B cell (primary cell): ENCODE results near the gene FAM177B. TPM values are rescaled to one million over a fixed set of nuclear protein-coding genes. Genes with fewer than 3 reads are reported as not detected.
A peak's percentile ranks its signal among the peaks of the same experiment; 100 is the strongest.

Experiments
- ATAC-seq: fragments of 200-7000 bp; cut with Tn5 transposase; one replicate; pipeline ENCODE4 v1.10.0; 2021; ENCODE audit warnings: low read depth, mild to moderate bottlenecking, moderate number of reproducible peaks, moderate library complexity
- CTCF ChIA-PET: fragments of 350-600 bp; sonication (Branson Sonifier 250); formaldehyde crosslinking; loops from one replicate; lab custom pipeline; 2021; ENCODE audit warnings: antibody characterized with exemption, inconsistent platforms; lab: Charles Lee
- POLR2A ChIA-PET: fragments of 350-600 bp; sonication (Branson Sonifier 250); formaldehyde crosslinking; loops from one replicate; lab custom pipeline; 2021; ENCODE audit warnings: antibody characterized with exemption; lab: Charles Lee
- DNase-seq: peaks from one replicate; pipeline ENCODE4 v3.0.0; 2013
- H2AFZ ChIP-seq: 2 replicates; pipeline ENCODE4 v1.6.1; 2012; ENCODE audit warnings: mild to moderate bottlenecking, low read depth, low read length; ENCODE audit not compliant: insufficient read depth, poor library complexity, severe bottlenecking
- H3K27ac ChIP-seq, 2 donors: 1 replicate in 1 of 2; 2 replicates in 1 of 2; pipeline ENCODE4 v1.5.1; 2012 to 2013; ENCODE audit warnings: low read length in 2 of 2, mild to moderate bottlenecking in 2 of 2, moderate library complexity in 1 of 2
- H3K27me3 ChIP-seq, 4 experiments: fragments of 200-600 bp in 1 of 4; sonication (generic) in 1 of 4; replicated peaks in 1 of 4; 1 replicate in 2 of 4; 2 replicates in 2 of 4; pipeline versions ENCODE4 v1.6.1 to v1.7.0; 2013 to 2016; ENCODE audit warnings: low read length in 3 of 4, mild to moderate bottlenecking in 2 of 4, mixed read lengths in 1 of 4, moderate library complexity in 1 of 4; ENCODE audit not compliant: insufficient read depth in 4 of 4, control insufficient read depth in 3 of 4; ENCODE audit errors: control extremely low read depth in 1 of 4
- H3K36me3 ChIP-seq, 2 experiments: replicated peaks in 1 of 2; 1 replicate in 1 of 2; 2 replicates in 1 of 2; pipeline versions ENCODE4 v1.6.1 to v1.7.1; 2013; ENCODE audit warnings: low read length in 1 of 2; ENCODE audit not compliant: insufficient read depth in 2 of 2, control insufficient read depth in 1 of 2; ENCODE audit errors: control extremely low read depth in 1 of 2, extremely low read depth in 1 of 2
- H3K4me1 ChIP-seq, 2 donors: fragments of 200-600 bp in 1 of 2; sonication (generic) in 1 of 2; 1 replicate in 1 of 2; 2 replicates in 1 of 2; pipeline versions ENCODE4 v1.5.1 to v1.6.1; 2013 to 2017; ENCODE audit warnings: low read length in 2 of 2; ENCODE audit not compliant: control insufficient read depth in 2 of 2, insufficient read depth in 2 of 2
- H3K4me2 ChIP-seq: replicated peaks from 2 replicates; pipeline ENCODE3; 2012; ENCODE audit warnings: mild to moderate bottlenecking, low read depth, low read length; ENCODE audit not compliant: poor library complexity, severe bottlenecking
- H3K4me3 ChIP-seq, 5 experiments: fragments of 200-600 bp in 1 of 5; sonication (generic) in 1 of 5; 1 replicate in 3 of 5; 2 replicates in 2 of 5; pipeline versions ENCODE4 v1.5.1 to v1.7.0; 2011 to 2016; ENCODE audit warnings: low read length in 4 of 5, mild to moderate bottlenecking in 4 of 5, low read depth in 2 of 5, control low read depth in 1 of 5, moderate library complexity in 1 of 5; ENCODE audit not compliant: insufficient read depth in 1 of 5; ENCODE audit errors: control extremely low read depth in 1 of 5, extremely low read depth in 1 of 5
- H3K79me2 ChIP-seq: fragments of 200-600 bp; sonication (generic); one replicate; pipeline ENCODE4 v1.6.0; 2016; ENCODE audit warnings: low read length; ENCODE audit not compliant: control insufficient read depth, insufficient read depth
- H3K9ac ChIP-seq: fragments of 200-600 bp; sonication (generic); 2 replicates; pipeline ENCODE4 v1.6.1; 2017; ENCODE audit warnings: mild to moderate bottlenecking, low read length, moderate library complexity
- H3K9me3 ChIP-seq, 3 donors: one replicate each; pipeline versions ENCODE4 v1.6.1 to v1.7.1; 2013; ENCODE audit warnings: low read length in 2 of 3; ENCODE audit not compliant: control insufficient read depth in 2 of 3, insufficient read depth in 1 of 3; ENCODE audit errors: control extremely low read depth in 1 of 3
- H4K20me1 ChIP-seq: 2 replicates; pipeline ENCODE4 v1.6.0; 2012; ENCODE audit warnings: mild to moderate bottlenecking, low read length; ENCODE audit not compliant: insufficient read depth, control insufficient read depth, poor library complexity, severe bottlenecking
- H3K27ac Mint-ChIP-seq: one replicate; pipeline ENCODE4 v1.8.0; 2021; ENCODE audit warnings: mixed read lengths
- H3K27me3 Mint-ChIP-seq: one replicate; pipeline ENCODE4 v1.8.0; 2021; ENCODE audit warnings: mixed read lengths
- H3K4me1 Mint-ChIP-seq: one replicate; pipeline ENCODE4 v1.8.0; 2021; ENCODE audit warnings: mixed read lengths
- H3K4me3 Mint-ChIP-seq: one replicate; pipeline ENCODE4 v1.8.0; 2021; ENCODE audit warnings: mixed read lengths
- H3K9me3 Mint-ChIP-seq: one replicate; pipeline ENCODE4 v1.8.0; 2022; ENCODE audit warnings: mixed read lengths; ENCODE audit not compliant: insufficient read depth
- CTCF ChIP-seq: fragments of 200-600 bp; IDR thresholded peaks from one replicate; pipeline ENCODE4 v1.8.0; 2022; ENCODE audit warnings: antibody characterized with exemption, mild to moderate bottlenecking
- EZH2 ChIP-seq: IDR thresholded peaks from 2 replicates; pipeline ENCODE4 v1.6.1; 2012; ENCODE audit warnings: borderline replicate concordance, low read depth, mild to moderate bottlenecking, moderate library complexity, low read length; ENCODE audit not compliant: insufficient read depth, poor library complexity, severe bottlenecking
- WGBS: methylation state at CpG from one replicate; pipeline ENCODE4 v1.1.5; 2013; ENCODE audit warnings: missing lambda C conversion rate; ENCODE audit not compliant: insufficient coverage; 5-methylcytosine and 5-hydroxymethylcytosine counted together
- intact Hi-C: fragments of 100-400 bp; cut with micrococcal nuclease; formaldehyde crosslinking; loops from one replicate; pipeline ENCODE4 v1.10.0; 2022
- polyA plus RNA-seq: library from polyadenylated mRNA; depleted of rRNA; stranded (reverse); fragments of >200 nt; gene quantifications from 2 replicates; pipeline ENCODE4 v1.2.3, GENCODE V29; 2012
- total RNA-seq, 2 donors: library from RNA; stranded (reverse); fragments of 120-200 nt in 1 of 2; gene quantifications; 1 replicate in 1 of 2; 2 replicates in 1 of 2; pipeline versions ENCODE4 v1.2.3 to v1.2.4, GENCODE V29; 2013 to 2022

Gene FAM177B
- total and polyA plus RNA-seq, 2 donors (not counting 1 experiment from before 2014, with no cell fraction given): 12.8 to 19.9 TPM

DNA sequence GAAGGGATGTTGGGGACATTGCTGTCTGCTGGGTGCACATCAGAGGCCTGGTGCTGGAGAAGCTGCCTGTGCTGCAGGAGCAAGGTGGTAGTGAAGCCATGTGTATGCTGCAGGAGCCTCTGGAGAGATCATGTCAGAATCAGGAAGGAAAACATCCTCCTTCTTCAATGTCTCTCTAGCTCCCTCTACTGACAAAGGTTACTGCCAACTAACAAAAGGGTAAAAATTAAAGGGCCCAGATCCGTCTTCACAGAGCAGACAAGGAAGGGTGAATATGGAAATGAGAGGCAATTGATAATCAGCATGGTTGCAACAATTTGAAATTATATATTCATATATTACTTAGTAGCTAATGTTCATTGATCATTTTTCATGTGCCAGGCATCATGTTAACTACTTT is 32.2 kb downstream of the FAM177B start:
- Histone ChIP-seq H3K27me3 (no peaks in the 10 kb centered on the region), H2AFZ (no peak overlapping the region), H3K79me2 (peaks cover 4% of the 10 kb centered on the region), H3K9me3 (peaks cover 3 to 16% (median 10%) of the 10 kb centered on the region in 3 donors), H3K4me2 (no peak overlapping the region), H3K9ac (no peak overlapping the region), H3K4me1 (peaks cover 36 to 46% of the 10 kb centered on the region in 2 donors), H3K36me3 (peaks cover 6% of the 10 kb centered on the region in 2 experiments), H4K20me1 (no peaks in the 10 kb centered on the region), H3K4me3 (no peak overlapping the region), H3K27ac (no peak overlapping the region)
- intact Hi-C loops: no loop called here
- peak overlapping the region; percentile 41 for H3K27ac Mint-ChIP-seq
- WGBS: no CpG with 5 or more reads among the region's 1 CpG
- ATAC-seq (no peak), DNase-seq (no peak)
- ChIA-PET POLR2A (interaction anchor here (4.7 kb wide), 1 partner anchor 18 kb away, joined by 19 read pairs; no protein-coding TSS in a partner anchor), CTCF (interaction anchor here (0.8 to 2.0 kb wide), 8 partner anchors 12 to 56 kb away, joined by 3 to 8 read pairs (median 4); partner anchors contain the start of genes BROX and FAM177B)
- no peaks in the 10 kb centered on the region for H3K27me3 Mint-ChIP-seq
- TF ChIP-seq CTCF (no peak), EZH2 (no peak)
- peaks cover 8% of the 10 kb centered on the region for H3K9me3 Mint-ChIP-seq
- H3K4me3 Mint-ChIP-seq: no peak overlapping the region
- peaks cover 52% of the 10 kb centered on the region for H3K4me1 Mint-ChIP-seq

DNA sequence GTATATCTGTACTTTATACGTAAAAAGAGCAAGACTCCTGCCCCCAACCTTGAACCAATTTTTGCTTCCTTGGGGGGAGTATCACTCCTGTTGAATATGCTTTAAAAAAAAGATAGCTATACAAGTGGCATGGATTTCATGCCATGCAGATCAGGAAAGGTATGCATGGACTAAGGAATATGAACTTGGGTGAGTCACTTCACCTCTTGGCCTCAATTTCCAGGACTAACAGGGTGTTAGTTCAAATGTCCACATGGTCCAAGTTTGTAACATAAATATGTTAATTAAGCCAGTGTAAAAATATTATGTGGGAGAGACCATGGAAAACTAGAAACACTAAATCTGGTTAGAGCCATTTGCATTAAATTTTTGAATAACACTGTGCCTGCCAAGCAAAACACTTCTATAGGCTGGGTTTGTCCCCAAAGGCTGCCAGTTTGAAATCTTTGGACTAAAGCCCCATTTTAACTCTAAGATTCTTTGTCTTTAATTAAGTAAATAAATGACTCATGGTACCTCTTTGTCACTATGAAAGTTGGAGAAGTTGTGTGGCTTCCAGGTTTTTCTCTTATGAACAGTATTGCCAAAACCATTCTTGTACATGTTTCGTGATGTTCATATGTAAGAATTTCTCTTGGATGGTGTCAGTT is 33.1 kb downstream of the FAM177B start:
- peaks cover 6% of the 10 kb centered on the region in 2 experiments for H3K36me3 ChIP-seq
- H4K20me1 ChIP-seq: no peaks in the 10 kb centered on the region
- H3K9me3 Mint-ChIP-seq: peaks cover 8% of the 10 kb centered on the region
- H3K27me3 ChIP-seq: no peaks in the 10 kb centered on the region
- peak overlapping the region; percentile 87 for H3K27ac Mint-ChIP-seq
- H3K79me2 ChIP-seq: peaks cover 4% of the 10 kb centered on the region
- intact Hi-C loops: no loop called here
- H3K4me3 ChIP-seq: no peak overlapping the region
- no peak overlapping the region for H3K4me2 ChIP-seq
- DNase-seq (no peak), ATAC-seq (no peak)
- POLR2A ChIA-PET: interaction anchor here (4.7 kb wide), 1 partner anchor 19 kb away, joined by 19 read pairs; no protein-coding TSS in a partner anchor
- CTCF ChIA-PET: interaction anchor here (0.6 to 1.9 kb wide), 5 partner anchors 13 to 1981 kb away, joined by 4 to 5 read pairs (median 5); partner anchors contain the start of gene FAM177B
- no CpG with 5 or more reads among the region's 2 CpGs for WGBS
- H3K4me1 ChIP-seq: peaks cover 44 to 50% of the 10 kb centered on the region in 2 donors
- TF ChIP-seq EZH2: no peak
- no peak for TF ChIP-seq CTCF
- H3K27ac ChIP-seq: peak overlapping the region in 1 of 2 donors; percentile 26
- H2AFZ ChIP-seq: no peak overlapping the region
- H3K27me3 Mint-ChIP-seq: no peaks in the 10 kb centered on the region
- H3K9me3 ChIP-seq: peaks cover 3 to 16% (median 10%) of the 10 kb centered on the region in 3 donors
- no peak overlapping the region for H3K9ac ChIP-seq
- peak overlapping the region; percentile 34 for H3K4me3 Mint-ChIP-seq
- peaks cover 59% of the 10 kb centered on the region for H3K4me1 Mint-ChIP-seq
